Endothelial cell of umbilical vein (primary cell): ENCODE data around the gene CRNN. TPM values are rescaled to one million over a fixed set of nuclear protein-coding genes. Genes with fewer than 3 reads are reported as not detected.

Experiments
- BruUV-seq: library from RNA; stranded (reverse); fragments of 400-500 nt; replicated peaks from 2 replicates; lab custom pipeline; 2021; lab: Mats Ljungman, UMichigan
- CTCF ChIA-PET: fragments of 300-600, 350-600 bp; sonication (Branson Sonifier 250); formaldehyde crosslinking; loops from one replicate; lab custom pipeline; 2021; ENCODE audit warnings: antibody characterized with exemption, inconsistent platforms; lab: Charles Lee
- POLR2A ChIA-PET: fragments of 300-600, 350-600 bp; sonication (Branson Sonifier 250); formaldehyde crosslinking; loops from one replicate; lab custom pipeline; 2021; ENCODE audit warnings: antibody characterized with exemption, inconsistent platforms; lab: Charles Lee
- DNase-seq: peaks from one replicate; pipeline ENCODE4 v3.0.0-alpha.2; 2011; ENCODE audit warnings: low read depth, low spot score
- FAIRE-seq: peaks from 2 replicates; lab custom pipeline; 2011; peaks lifted over from hg19 to GRCh38; lab: Jason Lieb, UNC
- H2AFZ ChIP-seq: 2 replicates; pipeline ENCODE4 v1.6.0; 2012; ENCODE audit warnings: low read depth, low read length, control low read depth, inconsistent platforms
- H3K27ac ChIP-seq: 2 replicates; pipeline ENCODE4 v1.5.1; 2011; ENCODE audit warnings: low read depth, mild to moderate bottlenecking, control low read depth, low read length, moderate library complexity; ENCODE audit not compliant: insufficient read depth
- H3K27me3 ChIP-seq, 2 experiments: 2 replicates each; pipeline versions ENCODE4 v1.6.0 to v1.6.1; 2011; ENCODE audit warnings: low read length in 2 of 2, mixed read lengths in 1 of 2; ENCODE audit not compliant: control insufficient read depth in 2 of 2, insufficient read depth in 2 of 2
- H3K36me3 ChIP-seq, 2 experiments: 2 replicates in 1 of 2; 3 replicates in 1 of 2; pipeline ENCODE4 v1.5.1; 2011; ENCODE audit warnings: low read length in 2 of 2, mild to moderate bottlenecking in 1 of 2, moderate library complexity in 1 of 2; ENCODE audit not compliant: control insufficient read depth in 2 of 2, insufficient read depth in 2 of 2; ENCODE audit errors: extremely low read depth in 1 of 2
- H3K4me1 ChIP-seq: 3 replicates; pipeline ENCODE4 v1.5.1; 2011; ENCODE audit warnings: mild to moderate bottlenecking, low read length; ENCODE audit not compliant: control insufficient read depth, insufficient read depth; ENCODE audit errors: extremely low read depth
- H3K4me2 ChIP-seq: 2 replicates; pipeline ENCODE4 v1.6.1; 2011; ENCODE audit warnings: low read length, control low read depth, mixed read lengths; ENCODE audit not compliant: insufficient read depth
- H3K4me3 ChIP-seq, 3 experiments: fragments of 200-600 bp in 1 of 3; sonication (generic), shearing (Covaris generic) in 1 of 3; replicated peaks in 1 of 3; 2 replicates each; pipeline ENCODE4 v1.5.1; 2011 to 2016; ENCODE audit warnings: control low read depth in 3 of 3, low read length in 3 of 3, mild to moderate bottlenecking in 2 of 3, inconsistent platforms in 1 of 3, low read depth in 1 of 3, moderate library complexity in 1 of 3; ENCODE audit not compliant: insufficient read depth in 1 of 3
- H3K79me2 ChIP-seq: 2 replicates; pipeline ENCODE4 v1.6.0; 2012; ENCODE audit warnings: low read length, inconsistent platforms; ENCODE audit not compliant: control insufficient read depth, insufficient read depth
- H3K9ac ChIP-seq: replicated peaks from 2 replicates; pipeline ENCODE3; 2011; ENCODE audit warnings: low read length, control low read depth; ENCODE audit not compliant: insufficient read depth; ENCODE audit errors: extremely low read depth
- H3K9me1 ChIP-seq: replicated peaks from 3 replicates; pipeline ENCODE4 v1.6.0; 2011; ENCODE audit warnings: mild to moderate bottlenecking, low read length; ENCODE audit not compliant: control insufficient read depth, insufficient read depth; ENCODE audit errors: extremely low read depth
- H3K9me3 ChIP-seq: replicated peaks from 2 replicates; pipeline ENCODE4 v1.5.1; 2012; ENCODE audit warnings: low read length, inconsistent platforms; ENCODE audit not compliant: control insufficient read depth, insufficient read depth
- H4K20me1 ChIP-seq: replicated peaks from 2 replicates; pipeline ENCODE3; 2011; ENCODE audit warnings: mild to moderate bottlenecking, low read length; ENCODE audit not compliant: control insufficient read depth, insufficient read depth; ENCODE audit errors: extremely low read depth
- CTCF ChIP-seq, 2 donors: IDR thresholded peaks; 1 replicate in 1 of 2; 2 replicates in 1 of 2; pipeline ENCODE4 v1.5.1; 2011; ENCODE audit warnings: low read length in 2 of 2, mild to moderate bottlenecking in 2 of 2, moderate library complexity in 2 of 2, control low read depth in 1 of 2, inconsistent platforms in 1 of 2, low read depth in 1 of 2; ENCODE audit not compliant: insufficient read depth in 1 of 2; ENCODE audit errors: extremely low read depth in 1 of 2
- EZH2 ChIP-seq: IDR thresholded peaks from 2 replicates; pipeline ENCODE4 v1.6.1; 2012; ENCODE audit warnings: borderline replicate concordance, low read depth, mild to moderate bottlenecking, moderate library complexity, low read length, inconsistent platforms; ENCODE audit not compliant: severe bottlenecking
- dilution Hi-C: fragments of 300-500 bp; cut with MboI; formaldehyde crosslinking; loops from one replicate; pipeline ENCODE4 v1.15.0; 2019; ENCODE audit warnings: low sequenced_read_pairs; ENCODE audit not compliant: extremely low pct_ligation_motif_present
- intact Hi-C: fragments of 100-400 bp; cut with micrococcal nuclease; formaldehyde crosslinking; loops from one replicate; pipeline ENCODE4 v1.10.0; 2022
- polyA plus RNA-seq, 4 experiments: library from polyadenylated mRNA; depleted of rRNA in 3 of 4; stranded (reverse) in 3 of 4; unstranded in 1 of 4; fragments of >200 nt; gene quantifications; 2 replicates each; pipeline versions ENCODE4 v1.2.1 to v1.2.3, GENCODE V29; 2011 to 2012; ENCODE audit warnings: missing spikeins in 1 of 4
- total RNA-seq: library from RNA; stranded (reverse); gene quantifications from 2 replicates; pipeline ENCODE4 v1.2.3, GENCODE V29; 2021

Gene CRNN
- total and polyA plus RNA-seq, 2 donors (not counting 3 experiments of a cell fraction or from before 2014, with no cell fraction given) = not detected

- TF ChIP-seq CTCF (IDR thresholded peaks at IDR 0.05; ENCODE audit: extremely low read depth in 1 of 2, insufficient read depth in 1 of 2, low read depth in 1 of 2, low read length in 2 of 2) = peak; percentile 88 to 91
- no peak for TF ChIP-seq EZH2
- H3K4me2 ChIP-seq = peak overlapping the region; percentile 17
- POLR2A ChIA-PET = interaction anchor here (0.7 kb wide), 1 partner anchor 423 kb away, joined by 5 read pairs; the partner anchor contains the start of gene S100A11
- H2AFZ ChIP-seq = peak overlapping the region; percentile 17
- FAIRE-seq = peak; percentile 70
- H3K27me3 ChIP-seq = peaks cover 0 to 4% of the 10 kb centered on the region in 2 experiments
- dilution Hi-C loops (no loop called here), intact Hi-C loops (loop anchor here (2.0 to 5.0 kb wide), 2 partner anchors 19 to 63 kb away; no protein-coding TSS in a partner anchor)
- H3K36me3 ChIP-seq = no peaks in the 10 kb centered on the region
- no peak overlapping the region for H3K27ac ChIP-seq
- H3K79me2 ChIP-seq = no peaks in the 10 kb centered on the region
- no TSS peak for BruUV-seq
- peak; percentile 63 for DNase-seq
- no peak overlapping the region for H3K4me3 ChIP-seq
- no peaks in the 10 kb centered on the region for H3K9me3 ChIP-seq
- H4K20me1 ChIP-seq = no peaks in the 10 kb centered on the region
- H3K9ac ChIP-seq = no peak overlapping the region
- CTCF ChIA-PET = interaction anchor here (0.7 to 3.5 kb wide), 29 partner anchors 8 to 443 kb away, joined by 3 to 296 read pairs (median 15); no protein-coding TSS in a partner anchor
- no peaks in the 10 kb centered on the region for H3K9me1 ChIP-seq
- no peaks in the 10 kb centered on the region for H3K4me1 ChIP-seq
Observed at GRCh38 chr1:152459596-152460528, 45.8 kb upstream of the CRNN start.
